Neural crest cell (in vitro differentiated cells): ENCODE measurements around the gene TIGD2. TPM values are rescaled to one million over a fixed set of nuclear protein-coding genes. Genes with fewer than 3 reads are reported as not detected.
"Not testable (repeated sequence)": the region's sequence is repeated elsewhere in the genome, so short reads cannot be mapped to it uniquely, and the experiment has no call there.

Source experiments
- DNase-seq: peaks from one replicate; pipeline ENCODE4 v3.0.0; 2021; ENCODE audit warnings: low read depth, mixed read lengths, low spot score
- H3K27ac Mint-ChIP-seq: one replicate; pipeline ENCODE4 v1.8.0; 2021; ENCODE audit warnings: mild to moderate bottlenecking, mixed read lengths; ENCODE audit not compliant: unreplicated experiment
- H3K27me3 Mint-ChIP-seq: 2 replicates; pipeline ENCODE4 v1.8.0; 2021; ENCODE audit warnings: low read depth, mild to moderate bottlenecking, mixed read lengths
- H3K36me3 Mint-ChIP-seq: 2 replicates; pipeline ENCODE4 v1.8.0; 2021; ENCODE audit warnings: low read depth, mild to moderate bottlenecking, mixed read lengths
- H3K4me1 Mint-ChIP-seq: 2 replicates; pipeline ENCODE4 v1.8.0; 2021; ENCODE audit warnings: mixed read lengths
- H3K4me3 Mint-ChIP-seq: one replicate; pipeline ENCODE4 v1.8.0; 2021; ENCODE audit warnings: mild to moderate bottlenecking, mixed read lengths
- H3K9me3 Mint-ChIP-seq: 2 replicates; pipeline ENCODE4 v1.8.0; 2021; ENCODE audit warnings: mixed read lengths
- total RNA-seq: library from RNA; stranded (reverse); gene quantifications from 2 replicates; pipeline ENCODE4 v1.2.1, GENCODE V29; 2021
- TF ChIP-seq, protein P1 (sequence below): fragments of 200-600 bp; sonication (generic); conservative IDR thresholded peaks from 2 replicates; pipeline ENCODE4 v1.5.0; 2021; ENCODE audit warnings: antibody characterized with exemption, mild to moderate bottlenecking

Gene TIGD2
- total RNA-seq, 1 donor from 2014 or later, result 9.4 TPM

DNA sequence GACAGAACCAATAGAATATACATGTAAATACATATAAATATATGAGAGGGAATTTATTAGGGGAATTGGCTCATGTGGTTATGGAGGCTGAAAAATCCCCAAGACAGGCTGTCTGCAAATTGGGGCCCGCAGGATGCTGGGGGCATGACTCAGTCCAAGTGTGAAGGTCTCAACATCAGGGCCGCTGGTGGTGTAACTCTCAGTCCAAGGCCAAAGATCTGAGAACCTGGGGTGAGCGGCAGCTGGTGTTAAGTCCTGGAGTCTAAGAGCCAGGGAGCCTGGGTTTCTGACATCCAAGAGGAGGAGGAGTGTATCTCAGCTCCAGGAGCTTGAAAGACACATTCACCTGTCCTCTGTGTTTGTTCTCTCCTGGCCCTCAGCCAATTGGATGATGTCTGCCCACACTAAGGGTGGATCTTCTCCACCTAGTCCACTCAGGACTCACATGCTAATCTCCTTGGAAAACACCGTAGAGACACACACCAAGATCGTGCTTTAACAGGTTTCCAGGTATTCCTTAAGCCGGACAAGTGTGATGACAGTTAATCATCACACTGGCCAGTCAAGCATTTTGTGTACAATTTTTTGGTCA, 28.9 kb downstream of the TIGD2 start:
- Mint-ChIP-seq H3K27ac (no peak overlapping the region), H3K4me1 (no peaks in the 10 kb centered on the region), H3K27me3 (no peaks in the 10 kb centered on the region), H3K36me3 (no peaks in the 10 kb centered on the region), H3K4me3 (no peak overlapping the region), H3K9me3 (peaks cover 7% of the 10 kb centered on the region)
- TF ChIP-seq, protein P1, sequence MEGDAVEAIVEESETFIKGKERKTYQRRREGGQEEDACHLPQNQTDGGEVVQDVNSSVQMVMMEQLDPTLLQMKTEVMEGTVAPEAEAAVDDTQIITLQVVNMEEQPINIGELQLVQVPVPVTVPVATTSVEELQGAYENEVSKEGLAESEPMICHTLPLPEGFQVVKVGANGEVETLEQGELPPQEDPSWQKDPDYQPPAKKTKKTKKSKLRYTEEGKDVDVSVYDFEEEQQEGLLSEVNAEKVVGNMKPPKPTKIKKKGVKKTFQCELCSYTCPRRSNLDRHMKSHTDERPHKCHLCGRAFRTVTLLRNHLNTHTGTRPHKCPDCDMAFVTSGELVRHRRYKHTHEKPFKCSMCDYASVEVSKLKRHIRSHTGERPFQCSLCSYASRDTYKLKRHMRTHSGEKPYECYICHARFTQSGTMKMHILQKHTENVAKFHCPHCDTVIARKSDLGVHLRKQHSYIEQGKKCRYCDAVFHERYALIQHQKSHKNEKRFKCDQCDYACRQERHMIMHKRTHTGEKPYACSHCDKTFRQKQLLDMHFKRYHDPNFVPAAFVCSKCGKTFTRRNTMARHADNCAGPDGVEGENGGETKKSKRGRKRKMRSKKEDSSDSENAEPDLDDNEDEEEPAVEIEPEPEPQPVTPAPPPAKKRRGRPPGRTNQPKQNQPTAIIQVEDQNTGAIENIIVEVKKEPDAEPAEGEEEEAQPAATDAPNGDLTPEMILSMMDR, result no peak
- DNase-seq, result no peak

DNA sequence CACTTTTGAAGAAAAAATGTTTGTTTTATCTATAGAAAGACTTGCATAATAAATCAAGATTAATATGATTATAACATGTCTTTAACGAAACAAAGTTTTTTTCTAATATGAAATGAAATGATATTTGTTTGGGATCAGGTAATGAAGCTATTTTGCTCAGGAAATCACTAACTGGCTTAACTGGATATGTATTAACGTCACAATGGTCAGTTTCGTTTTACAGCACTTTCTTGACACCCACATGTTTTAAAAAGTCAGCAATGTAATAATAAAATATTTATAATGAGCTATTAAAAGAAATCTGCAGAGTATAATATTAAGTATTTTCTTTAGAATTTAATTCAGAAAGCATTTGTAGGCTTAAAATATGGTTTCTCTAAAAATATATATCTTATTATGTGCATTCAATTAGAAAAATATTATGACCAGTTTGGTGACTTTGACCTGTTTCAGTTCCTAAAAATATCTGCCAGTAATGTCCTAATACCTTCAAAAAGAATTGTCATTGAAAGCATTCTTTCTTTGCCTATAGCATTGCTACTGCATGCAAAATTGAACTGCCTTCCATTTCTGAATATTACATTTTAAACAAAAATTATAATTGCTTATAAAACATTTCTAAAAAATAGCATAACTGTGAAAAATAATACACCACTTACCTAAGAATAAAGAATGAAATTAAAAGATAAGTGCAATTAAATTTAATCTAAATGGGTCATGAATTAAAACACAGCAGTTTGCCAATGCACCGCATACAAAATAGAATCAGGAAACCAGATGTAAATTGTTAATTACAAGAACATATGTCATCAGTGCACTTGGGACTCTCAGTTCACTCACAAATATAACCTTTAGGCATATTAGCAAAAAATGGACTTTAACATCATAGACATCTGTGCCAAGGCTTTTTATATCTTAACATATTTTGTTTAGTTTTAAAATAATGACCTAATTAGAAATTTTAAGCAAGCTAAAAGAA, 31.6 kb downstream of the TIGD2 start:
- H3K27me3 Mint-ChIP-seq, result no peaks in the 10 kb centered on the region
- peaks cover 3% of the 10 kb centered on the region for H3K36me3 Mint-ChIP-seq
- H3K9me3 Mint-ChIP-seq, result peaks cover 8% of the 10 kb centered on the region
- TF ChIP-seq, protein P1, result no peak
- H3K4me1 Mint-ChIP-seq, result no peaks in the 10 kb centered on the region
- H3K27ac Mint-ChIP-seq, result no peak overlapping the region
- no peak overlapping the region for H3K4me3 Mint-ChIP-seq
- DNase-seq, result no peak

DNA sequence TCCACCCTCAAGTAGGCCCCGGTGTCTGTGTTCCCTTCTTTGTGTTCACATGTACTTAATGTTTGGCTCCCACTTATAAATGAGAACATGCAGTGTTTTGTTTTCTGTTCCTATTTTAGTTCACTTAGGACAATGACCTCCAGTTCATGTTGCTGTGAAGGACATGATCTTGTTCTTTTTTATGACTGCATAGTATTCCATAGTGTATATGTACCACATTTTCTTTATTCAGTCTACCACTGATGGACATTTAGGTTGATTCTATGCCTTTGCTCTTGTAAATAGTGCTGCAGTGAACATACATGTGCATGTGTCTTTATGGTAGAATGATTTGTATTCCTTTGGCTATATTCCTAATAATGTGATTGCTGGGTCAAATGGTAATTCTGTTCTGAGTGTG, 33.3 kb downstream of the TIGD2 start:
- H3K27me3 Mint-ChIP-seq, H3K9me3 Mint-ChIP-seq, H3K4me1 Mint-ChIP-seq, H3K4me3 Mint-ChIP-seq, H3K36me3 Mint-ChIP-seq, DNase-seq, H3K27ac Mint-ChIP-seq: not testable (repeated sequence)

DNA sequence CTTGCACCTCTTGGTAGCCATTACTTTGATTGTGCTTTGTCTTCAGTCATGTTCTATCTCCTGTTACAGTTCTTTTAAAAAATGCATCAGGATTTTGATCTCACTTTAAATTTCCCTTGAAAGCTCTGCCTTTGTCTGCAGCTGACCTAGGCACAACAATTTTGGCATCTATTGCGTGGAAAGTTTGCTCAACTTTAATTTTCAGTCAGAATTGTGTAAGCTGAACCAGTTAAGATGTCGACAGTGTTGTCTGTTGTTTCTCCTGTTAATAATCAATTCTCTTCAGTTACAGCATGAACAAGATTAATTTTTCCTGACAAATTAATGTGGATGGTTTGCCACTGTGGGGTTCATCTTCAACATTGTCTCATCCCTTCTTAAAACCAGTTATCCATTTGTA, 34.9 kb downstream of the TIGD2 start:
- no peak for DNase-seq
- H3K27ac Mint-ChIP-seq, result no peak overlapping the region
- peaks cover 3% of the 10 kb centered on the region for H3K36me3 Mint-ChIP-seq
- H3K4me3 Mint-ChIP-seq, result no peak overlapping the region
- H3K27me3 Mint-ChIP-seq, result no peaks in the 10 kb centered on the region
- TF ChIP-seq, protein P1, result no peak
- H3K4me1 Mint-ChIP-seq, result no peaks in the 10 kb centered on the region
- H3K9me3 Mint-ChIP-seq, result peaks cover 8% of the 10 kb centered on the region

DNA sequence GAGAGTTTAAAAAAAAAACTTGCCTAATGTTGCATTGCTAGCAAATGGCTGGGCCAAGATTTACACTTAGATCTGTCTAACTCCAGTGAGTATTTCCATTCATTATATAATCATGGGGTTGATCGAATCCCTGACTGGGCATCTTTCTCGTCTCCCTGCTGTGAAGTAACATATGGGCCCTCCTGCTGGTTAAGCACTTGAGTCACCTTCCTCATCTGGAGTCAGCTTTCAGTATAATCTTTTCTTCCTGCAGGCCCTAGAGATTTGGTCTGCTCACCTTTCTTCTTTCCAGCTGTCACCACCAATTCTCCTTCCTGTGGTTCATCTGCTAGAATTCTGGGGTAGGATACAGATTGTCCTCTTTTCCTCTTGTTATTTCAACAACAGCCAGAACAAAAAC, 41.6 kb downstream of the TIGD2 start:
- H3K4me1 Mint-ChIP-seq, result no peaks in the 10 kb centered on the region
- H3K9me3 Mint-ChIP-seq, result no peaks in the 10 kb centered on the region
- H3K36me3 Mint-ChIP-seq, result no peaks in the 10 kb centered on the region
- DNase-seq, result no peak
- no peak overlapping the region for H3K27ac Mint-ChIP-seq
- H3K27me3 Mint-ChIP-seq, result no peaks in the 10 kb centered on the region
- TF ChIP-seq, protein P1, result no peak
- H3K4me3 Mint-ChIP-seq, result no peak overlapping the region
